Measurements from ENCODE around the gene SCUBE1.

DNA sequence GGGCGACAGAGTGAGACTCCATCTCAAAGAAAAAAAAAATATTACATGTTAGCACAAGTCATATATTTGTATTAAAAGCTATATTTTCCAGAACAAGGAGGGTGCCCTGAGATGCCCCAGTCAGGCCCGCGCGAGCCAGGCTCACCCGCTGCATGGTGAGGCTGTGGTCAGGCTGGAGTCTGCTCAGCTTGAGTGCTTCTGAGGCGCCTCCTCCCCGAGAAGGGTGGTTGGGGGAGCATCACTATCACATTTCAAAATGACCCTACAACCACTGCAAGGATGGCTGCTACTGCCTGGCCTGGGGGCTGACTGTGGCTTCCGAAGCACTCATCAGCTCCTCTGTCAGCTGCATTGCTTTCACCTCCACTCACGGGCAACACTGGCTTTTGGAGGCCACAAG lies 77.1 kb downstream of the SCUBE1 start:
- TF ChIP-seq CTCF (IDR thresholded peaks at IDR 0.05) (no peak), POLR2A (IDR thresholded peaks at IDR 0.05) (no peak)
